K562 (cell line): Measurements from ENCODE around the gene SEC14L3. TPM values are rescaled to one million over a fixed set of nuclear protein-coding genes. Genes with fewer than 3 reads are reported as not detected.

Experiments used
- ATAC-seq: fragments of 200-7000 bp; cut with Tn5 transposase; 3 replicates; pipeline ENCODE4 v1.9.1; 2020; ENCODE audit warnings: moderate library complexity
- BruUV-seq: library from RNA; stranded (reverse); fragments of 400-500 nt; replicated peaks from 2 replicates; lab custom pipeline; 2021; lab: Mats Ljungman, UMichigan
- CTCF ChIA-PET: fragments of 300-600 bp; formaldehyde crosslinking; extraction: SDS; loops from one replicate; lab custom pipeline; 2021; ENCODE audit warnings: low intra/inter-chr PET ratio; lab: Yijun Ruan, JAX
- POLR2A ChIA-PET: fragments of 300-600, 350-650 bp; sonication (Branson Sonifier 250); formaldehyde crosslinking; extraction: SDS; loops from one replicate; lab custom pipeline; 2021; ENCODE audit warnings: antibody characterized with exemption, inconsistent platforms; lab: Yijun Ruan, JAX
- DNase-seq, 4 experiments: peaks; one replicate each; pipeline versions ENCODE4 v3.0.0 to v3.0.0-alpha.2; 2011 to 2018; ENCODE audit warnings: low spot score in 3 of 4, mixed read lengths in 3 of 4; ENCODE audit errors: extremely low read depth in 1 of 4
- FAIRE-seq: peaks from 2 replicates; lab custom pipeline; 2011; peaks lifted over from hg19 to GRCh38; lab: Jason Lieb, UNC
- H2AFZ ChIP-seq: 2 replicates; pipeline ENCODE4 v1.6.0; 2011; ENCODE audit warnings: low read depth, low read length, control low read depth, inconsistent platforms
- H3K27ac ChIP-seq: fragments of 200-600 bp; 3 replicates; pipeline ENCODE4 v1.8.0; 2011; ENCODE audit warnings: low read depth, mild to moderate bottlenecking, control low read depth, inconsistent platforms, low read length, moderate library complexity, mixed read lengths; ENCODE audit errors: extremely low read depth
- H3K27me3 ChIP-seq, 2 experiments: fragments of 300-600 bp in 1 of 2; 2 replicates in 1 of 2; 3 replicates in 1 of 2; pipeline versions ENCODE4 v1.6.0 to v1.8.0; 2011; ENCODE audit warnings: inconsistent platforms in 2 of 2, low read length in 2 of 2, mild to moderate bottlenecking in 1 of 2, mixed read lengths in 1 of 2, moderate library complexity in 1 of 2; ENCODE audit not compliant: control insufficient read depth in 2 of 2, insufficient read depth in 2 of 2
- H3K36me3 ChIP-seq: fragments of 300-600 bp; 3 replicates; pipeline ENCODE4 v1.8.0; 2011; ENCODE audit warnings: mild to moderate bottlenecking, low read length, inconsistent platforms; ENCODE audit not compliant: control insufficient read depth, insufficient read depth
- H3K4me1 ChIP-seq, 2 experiments: fragments of 200-600 bp in 1 of 2; replicated peaks in 1 of 2; 2 replicates in 1 of 2; 3 replicates in 1 of 2; pipeline versions ENCODE4 v1.5.1 to v1.8.0; 2011; ENCODE audit warnings: inconsistent platforms in 2 of 2, low read length in 2 of 2, mild to moderate bottlenecking in 1 of 2, mixed read lengths in 1 of 2, moderate library complexity in 1 of 2; ENCODE audit not compliant: control insufficient read depth in 2 of 2, insufficient read depth in 2 of 2
- H3K4me2 ChIP-seq: 2 replicates; pipeline ENCODE4 v1.6.1; 2011; ENCODE audit warnings: low read length, control low read depth, inconsistent platforms, mixed read lengths; ENCODE audit not compliant: insufficient read depth
- H3K4me3 ChIP-seq: fragments of 200-600 bp; sonication (generic), shearing (Covaris generic); 2 replicates; pipeline ENCODE4 v1.5.1; 2016; ENCODE audit warnings: control low read depth, inconsistent platforms
- H3K79me2 ChIP-seq: fragments of 200-600 bp; 3 replicates; pipeline ENCODE4 v1.8.0; 2011; ENCODE audit warnings: low read length, inconsistent platforms; ENCODE audit not compliant: control insufficient read depth, insufficient read depth
- H3K9ac ChIP-seq, 2 experiments: 2 replicates each; pipeline versions ENCODE4 v1.6.0 to v1.6.1; 2011; ENCODE audit warnings: low read depth in 2 of 2, low read length in 2 of 2, control low read depth in 1 of 2, inconsistent platforms in 1 of 2, mild to moderate bottlenecking in 1 of 2, mixed read lengths in 1 of 2; ENCODE audit not compliant: insufficient read depth in 1 of 2
- H3K9me1 ChIP-seq: one replicate; pipeline ENCODE4 v1.6.0; 2011; ENCODE audit warnings: inconsistent platforms, mild to moderate bottlenecking, low read length, moderate library complexity; ENCODE audit not compliant: control insufficient read depth, insufficient read depth
- H3K9me3 ChIP-seq: replicated peaks from 2 replicates; pipeline ENCODE4 v1.5.1; 2011; ENCODE audit warnings: low read depth, low read length, inconsistent platforms; ENCODE audit not compliant: control insufficient read depth, insufficient read depth
- H4K20me1 ChIP-seq: replicated peaks from 2 replicates; pipeline ENCODE4 v1.6.1; 2011; ENCODE audit warnings: low read length, inconsistent platforms, mixed read lengths; ENCODE audit not compliant: control insufficient read depth, insufficient read depth
- EHMT2 ChIP-seq: fragments of 450-650 bp; IDR thresholded peaks from 2 replicates; pipeline ENCODE4 v1.6.1; 2018; ENCODE audit warnings: antibody characterized with exemption
- ESRRA ChIP-seq: fragments of 450-650 bp; IDR thresholded peaks from 2 replicates; pipeline ENCODE4 v1.6.1; 2014; ENCODE audit warnings: low read depth, mild to moderate bottlenecking, moderate library complexity, borderline replicate concordance
- KLF16 ChIP-seq: IDR thresholded peaks from 2 replicates; pipeline ENCODE4 v1.6.1; 2016; ENCODE audit warnings: antibody characterized with exemption
- LEF1 ChIP-seq: fragments of 450-650 bp; IDR thresholded peaks from 2 replicates; pipeline ENCODE4 v1.6.1; 2016; ENCODE audit warnings: mild to moderate bottlenecking
- MTA3 ChIP-seq: fragments of 450-650 bp; formaldehyde crosslinking; IDR thresholded peaks from 2 replicates; pipeline ENCODE4 v1.6.1; 2017; ENCODE audit warnings: mild to moderate bottlenecking, borderline replicate concordance
- RBBP5 ChIP-seq: fragments of 200-600 bp; sonication (generic); IDR thresholded peaks from 2 replicates; pipeline ENCODE4 v1.6.1; 2012; ENCODE audit warnings: borderline replicate concordance, mild to moderate bottlenecking, low read length, control low read depth, inconsistent platforms; ENCODE audit not compliant: insufficient read depth, poor library complexity, severe bottlenecking
- SMARCA4 ChIP-seq: fragments of 450-650 bp; IDR thresholded peaks from 2 replicates; pipeline ENCODE4 v1.6.1; 2016
- SMARCB1 ChIP-seq: IDR thresholded peaks from 2 replicates; pipeline ENCODE4 v1.6.1; 2011; ENCODE audit warnings: improper control_type of control experiment, low read depth; ENCODE audit not compliant: insufficient read length
- WHSC1 ChIP-seq: IDR thresholded peaks from one replicate; pipeline ENCODE4 v1.6.1; 2012; ENCODE audit warnings: low read length, control low read depth, inconsistent platforms
- ZFP36 ChIP-seq: fragments of 150-350 bp; IDR thresholded peaks from 2 replicates; pipeline ENCODE4 v1.6.1; 2018; ENCODE audit warnings: low read length, low read depth; ENCODE audit not compliant: partially characterized antibody
- WGBS: fragments of 100-300 bp; shearing (Covaris generic); methylation state at CpG from one replicate; pipeline ENCODE4 v1.1.6; 2016; ENCODE audit warnings: low coverage, mixed read lengths; ENCODE audit not compliant: insufficient coverage; ENCODE audit errors: missing lambda C conversion rate; 5-methylcytosine and 5-hydroxymethylcytosine counted together
- in situ Hi-C: fragments of 300-500 bp; cut with MboI; formaldehyde crosslinking; loops from 4 replicates; pipeline ENCODE4 v1.15.0; 2018; ENCODE audit warnings: inconsistent platforms, mixed read lengths
- intact Hi-C: fragments of 100-400 bp; cut with micrococcal nuclease; formaldehyde crosslinking; loops from 2 replicates; pipeline ENCODE4 v1.14.2; 2022
- polyA plus RNA-seq, 8 experiments: library from polyadenylated mRNA; depleted of rRNA in 4 of 8; stranded (reverse) in 5 of 8; unstranded in 3 of 8; fragments of >200 nt; fragmentation: Nextera tagmentation in 2 of 8; fragmentation: Illumina TruSeq in 1 of 8; extraction: Ambion mirVana in 2 of 8; extraction: Trizol in 1 of 8; gene quantifications; 2 replicates each; pipeline versions ENCODE4 v1.2.1 to v1.2.3, GENCODE V29; 2011 to 2014; ENCODE audit warnings: inconsistent platforms in 1 of 8, missing spikeins in 1 of 8
- total RNA-seq, 7 experiments: library from RNA; depleted of rRNA in 6 of 7; stranded (reverse); fragments of >200 nt in 6 of 7; fragmentation: Illumina TruSeq in 2 of 7; extraction: Trizol in 2 of 7; gene quantifications; 2 replicates each; pipeline versions ENCODE4 v1.2.1 to v1.2.3, GENCODE V29; 2011 to 2021; ENCODE audit warnings: low replicate concordance in 1 of 7
- TF ChIP-seq, protein P1 (sequence below): sonication (generic); formaldehyde crosslinking; IDR thresholded peaks from 2 replicates; pipeline ENCODE4 v1.8.0; 2022; ENCODE audit warnings: mild to moderate bottlenecking, missing genetic modification reagents, borderline replicate concordance
- TF ChIP-seq, protein P2 (sequence below): fragments of 450-650 bp; IDR thresholded peaks from 2 replicates; pipeline ENCODE4 v1.6.1; 2016
- TF ChIP-seq, protein P3 (sequence below): sonication (generic); formaldehyde crosslinking; IDR thresholded peaks from 2 replicates; pipeline ENCODE4 v1.9.0; 2022; ENCODE audit warnings: mild to moderate bottlenecking, missing genetic modification reagents

SEC14L3 gene
- total and polyA plus RNA-seq, 9 of the 15 experiments (the other 6 are each of a cell fraction or from before 2014, with no cell fraction given) = not detected

DNA sequence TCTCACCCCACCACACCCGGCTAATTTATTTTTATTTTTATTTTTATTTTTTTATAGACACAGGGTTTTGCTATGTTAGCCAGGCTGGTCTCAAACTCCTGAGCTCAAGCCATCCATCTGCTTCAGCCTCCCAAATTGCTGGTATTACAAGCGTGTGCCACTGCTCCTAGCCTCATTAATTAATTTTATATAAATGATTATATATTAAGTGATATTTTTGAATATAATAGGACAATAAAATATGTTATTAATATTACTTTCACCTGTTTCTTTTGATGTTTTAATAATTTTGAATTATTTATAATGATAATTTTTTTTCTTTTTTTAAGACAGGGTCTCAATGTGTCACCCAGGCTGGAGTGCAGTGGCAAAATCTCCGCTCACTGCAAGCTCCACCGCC is 35.9 kb upstream of the SEC14L3 start:
- TF ChIP-seq SMARCB1 (no peak), EHMT2 (no peak)
- CTCF ChIA-PET = no interaction called here
- intact Hi-C loops (no loop called here), in situ Hi-C loops (no loop called here)
- no peak for FAIRE-seq
- no peak for ATAC-seq
- Histone ChIP-seq H3K9me3 (no peaks in the 10 kb centered on the region), H2AFZ (peak overlapping the region; percentile 95; the same call in 1 of the 2 replicates), H3K9me1 (no peaks in the 10 kb centered on the region), H3K36me3 (no peaks in the 10 kb centered on the region), H3K4me1 (peaks cover 12 to 25% of the 10 kb centered on the region in 2 experiments; a peak in 4 of 5 replicates), H4K20me1 (no peaks in the 10 kb centered on the region), H3K4me3 (no peak overlapping the region), H3K27ac (no peak overlapping the region), H3K27me3 (no peaks in the 10 kb centered on the region), H3K79me2 (no peaks in the 10 kb centered on the region), H3K4me2 (no peak overlapping the region), H3K9ac (no peak overlapping the region)
- WGBS = 88% methylated on average over 4 of the region's 4 CpGs
- DNase-seq = no peak
- POLR2A ChIA-PET = interaction anchor here (0.6 to 1.5 kb wide), 3 partner anchors 9 to 244 kb away, joined by 3 read pairs; no protein-coding TSS in a partner anchor
- no TSS peak for BruUV-seq

DNA sequence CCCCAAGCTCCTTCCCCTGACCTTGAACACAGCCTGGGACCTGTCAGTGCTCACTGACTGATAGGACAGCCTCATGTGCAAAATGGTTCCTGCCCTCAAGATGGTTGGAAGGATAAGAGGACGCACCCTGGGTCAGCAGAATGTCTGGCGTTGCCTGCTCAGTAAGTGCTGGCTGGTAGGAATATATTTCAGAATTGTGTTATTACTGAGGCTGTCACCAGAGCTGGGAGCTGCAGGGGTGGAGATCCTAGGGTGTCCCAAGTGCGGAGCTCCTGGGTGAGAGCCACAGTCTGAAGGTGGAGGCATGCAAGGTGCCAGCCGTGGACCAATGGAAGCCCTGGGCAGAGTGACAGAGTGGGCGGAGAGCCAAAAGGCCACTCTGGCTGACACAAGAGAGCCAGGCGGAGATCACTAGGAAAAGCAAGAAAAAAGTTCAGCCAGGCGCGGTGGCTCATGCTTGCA is 34.7 kb upstream of the SEC14L3 start:
- Histone ChIP-seq H3K9me3 (no peaks in the 10 kb centered on the region), H3K4me3 (no peak overlapping the region), H3K27ac (peak overlapping the region; percentile 74), H2AFZ (peak overlapping the region; percentile 95), H3K9me1 (no peaks in the 10 kb centered on the region), H3K27me3 (no peaks in the 10 kb centered on the region), H3K4me2 (peak overlapping the region; percentile 63), H3K9ac (peak overlapping the region; percentile 62 to 88), H3K4me1 (peaks cover 12 to 25% of the 10 kb centered on the region in 2 experiments; a peak in 4 of 5 replicates), H3K79me2 (no peaks in the 10 kb centered on the region), H3K36me3 (no peaks in the 10 kb centered on the region), H4K20me1 (no peaks in the 10 kb centered on the region)
- CTCF ChIA-PET = no interaction called here
- peak; percentile 94 for FAIRE-seq
- in situ Hi-C loops (no loop called here), intact Hi-C loops (no loop called here)
- POLR2A ChIA-PET = interaction anchor here (1.1 to 1.5 kb wide), 2 partner anchors 11 to 236 kb away, joined by 3 to 5 read pairs; no protein-coding TSS in a partner anchor
- peak; percentile 65 to 82 (median 72) for DNase-seq
- no TSS peak for BruUV-seq
- ATAC-seq = peak; percentile 91
- WGBS = 11% methylated on average over 7 of the region's 8 CpGs
- no peak for TF ChIP-seq WHSC1
- TF ChIP-seq, protein P1, sequence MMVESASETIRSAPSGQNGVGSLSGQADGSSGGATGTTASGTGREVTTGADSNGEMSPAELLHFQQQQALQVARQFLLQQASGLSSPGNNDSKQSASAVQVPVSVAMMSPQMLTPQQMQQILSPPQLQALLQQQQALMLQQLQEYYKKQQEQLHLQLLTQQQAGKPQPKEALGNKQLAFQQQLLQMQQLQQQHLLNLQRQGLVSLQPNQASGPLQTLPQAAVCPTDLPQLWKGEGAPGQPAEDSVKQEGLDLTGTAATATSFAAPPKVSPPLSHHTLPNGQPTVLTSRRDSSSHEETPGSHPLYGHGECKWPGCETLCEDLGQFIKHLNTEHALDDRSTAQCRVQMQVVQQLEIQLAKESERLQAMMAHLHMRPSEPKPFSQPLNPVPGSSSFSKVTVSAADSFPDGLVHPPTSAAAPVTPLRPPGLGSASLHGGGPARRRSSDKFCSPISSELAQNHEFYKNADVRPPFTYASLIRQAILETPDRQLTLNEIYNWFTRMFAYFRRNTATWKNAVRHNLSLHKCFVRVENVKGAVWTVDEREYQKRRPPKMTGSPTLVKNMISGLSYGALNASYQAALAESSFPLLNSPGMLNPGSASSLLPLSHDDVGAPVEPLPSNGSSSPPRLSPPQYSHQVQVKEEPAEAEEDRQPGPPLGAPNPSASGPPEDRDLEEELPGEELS (CRISPR knock-in tag) = no peak
- peak; percentile 29 for TF ChIP-seq RBBP5
- peak; percentile 36; the same call in 1 of the 2 replicates for TF ChIP-seq KLF16
- TF ChIP-seq ZFP36 = peak; percentile 17
- peak; percentile 35; the same call in 1 of the 2 replicates for TF ChIP-seq LEF1
- TF ChIP-seq ESRRA = peak; percentile 97
- 0 out of 2 replicates have a peak, but pooled peaks have one; percentile 27 for TF ChIP-seq MTA3
- TF ChIP-seq, protein P2, sequence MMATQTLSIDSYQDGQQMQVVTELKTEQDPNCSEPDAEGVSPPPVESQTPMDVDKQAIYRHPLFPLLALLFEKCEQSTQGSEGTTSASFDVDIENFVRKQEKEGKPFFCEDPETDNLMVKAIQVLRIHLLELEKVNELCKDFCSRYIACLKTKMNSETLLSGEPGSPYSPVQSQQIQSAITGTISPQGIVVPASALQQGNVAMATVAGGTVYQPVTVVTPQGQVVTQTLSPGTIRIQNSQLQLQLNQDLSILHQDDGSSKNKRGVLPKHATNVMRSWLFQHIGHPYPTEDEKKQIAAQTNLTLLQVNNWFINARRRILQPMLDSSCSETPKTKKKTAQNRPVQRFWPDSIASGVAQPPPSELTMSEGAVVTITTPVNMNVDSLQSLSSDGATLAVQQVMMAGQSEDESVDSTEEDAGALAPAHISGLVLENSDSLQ = peak; percentile 83
- peak; percentile 67 for TF ChIP-seq SMARCA4
- TF ChIP-seq, protein P3, sequence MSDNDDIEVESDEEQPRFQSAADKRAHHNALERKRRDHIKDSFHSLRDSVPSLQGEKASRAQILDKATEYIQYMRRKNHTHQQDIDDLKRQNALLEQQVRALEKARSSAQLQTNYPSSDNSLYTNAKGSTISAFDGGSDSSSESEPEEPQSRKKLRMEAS = 0 out of 2 replicates have a peak, but pooled peaks have one; percentile 16
